ENCODE results near the gene MMP15.
"Not testable (repeated sequence)": the region's sequence is repeated elsewhere in the genome, so short reads cannot be mapped to it uniquely, and the experiment has no call there.

The MMP15 gene

DNA sequence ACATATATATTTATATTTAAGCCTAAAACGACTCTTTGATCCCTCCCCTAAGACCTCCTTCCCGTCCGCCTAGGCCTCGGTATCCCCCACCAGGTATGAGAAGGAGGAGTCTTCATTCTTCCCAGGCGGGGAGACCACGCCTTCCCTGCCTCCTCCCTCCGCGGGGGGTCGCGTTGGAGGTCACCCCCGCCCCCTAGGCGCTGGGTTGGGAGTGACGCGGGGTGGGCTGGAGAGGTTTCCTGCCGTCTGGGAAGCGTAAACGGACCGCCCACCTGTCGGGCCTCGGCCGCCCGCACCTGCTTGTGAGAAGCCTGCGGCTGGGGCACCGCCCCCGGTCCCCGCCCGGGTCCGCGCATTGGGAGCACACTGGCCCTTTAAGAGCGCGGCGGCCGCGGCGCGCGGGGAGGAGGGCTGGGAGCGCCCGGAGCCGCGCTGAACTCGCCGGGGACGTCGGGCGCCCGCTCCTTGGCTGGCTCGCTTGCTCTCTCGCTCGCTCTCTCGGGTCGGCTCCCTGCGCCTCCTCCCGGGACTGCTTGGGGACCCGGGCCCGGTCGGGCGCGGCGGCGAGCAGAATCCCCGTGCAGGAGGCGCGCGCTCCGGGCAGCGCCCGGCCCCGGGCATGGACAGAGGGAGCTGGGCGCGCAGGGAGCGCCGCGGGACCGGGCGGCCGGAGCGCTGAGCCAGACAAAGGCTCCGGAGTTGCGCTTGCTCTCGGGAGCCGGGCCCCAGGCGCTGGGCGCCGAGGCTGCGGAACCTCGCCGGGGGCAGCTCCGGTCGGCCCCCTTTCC, at the start of gene MMP15:
Gene MMP15, plus strand, starts transcription at position 404 of the 788 bp plus-strand sequence. CDS start 597 bp downstream, outside the sequence.
- peak; percentile 19 for DNase-seq (ENCODE audit: low spot score)
- FAIRE-seq: no peak

DNA sequence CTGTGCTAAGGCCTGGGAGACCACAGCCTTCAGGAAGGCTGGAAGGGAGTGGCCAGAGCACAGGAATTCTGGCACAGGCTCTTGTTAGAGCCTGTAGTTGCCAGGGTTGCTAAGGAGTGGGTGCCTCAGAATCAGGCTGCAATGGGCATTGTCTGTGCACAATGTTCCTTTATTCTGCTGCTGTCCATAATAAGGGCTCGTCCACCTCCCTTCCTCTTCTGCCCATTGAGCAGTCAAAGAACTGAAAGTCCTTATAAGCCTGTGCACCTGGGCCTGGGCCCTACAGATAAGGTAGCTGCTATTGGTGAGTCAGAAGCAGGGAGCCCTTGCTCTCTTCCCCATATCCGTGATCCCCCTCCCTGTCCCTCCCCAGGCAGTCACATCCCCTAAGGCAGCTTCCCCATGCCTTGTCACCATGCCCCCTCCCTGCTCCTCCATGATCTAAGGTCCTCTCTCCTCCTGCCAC, 49.2 kb upstream of the MMP15 start:
- DNase-seq (ENCODE audit: low spot score): no peak
- no peak for FAIRE-seq

DNA sequence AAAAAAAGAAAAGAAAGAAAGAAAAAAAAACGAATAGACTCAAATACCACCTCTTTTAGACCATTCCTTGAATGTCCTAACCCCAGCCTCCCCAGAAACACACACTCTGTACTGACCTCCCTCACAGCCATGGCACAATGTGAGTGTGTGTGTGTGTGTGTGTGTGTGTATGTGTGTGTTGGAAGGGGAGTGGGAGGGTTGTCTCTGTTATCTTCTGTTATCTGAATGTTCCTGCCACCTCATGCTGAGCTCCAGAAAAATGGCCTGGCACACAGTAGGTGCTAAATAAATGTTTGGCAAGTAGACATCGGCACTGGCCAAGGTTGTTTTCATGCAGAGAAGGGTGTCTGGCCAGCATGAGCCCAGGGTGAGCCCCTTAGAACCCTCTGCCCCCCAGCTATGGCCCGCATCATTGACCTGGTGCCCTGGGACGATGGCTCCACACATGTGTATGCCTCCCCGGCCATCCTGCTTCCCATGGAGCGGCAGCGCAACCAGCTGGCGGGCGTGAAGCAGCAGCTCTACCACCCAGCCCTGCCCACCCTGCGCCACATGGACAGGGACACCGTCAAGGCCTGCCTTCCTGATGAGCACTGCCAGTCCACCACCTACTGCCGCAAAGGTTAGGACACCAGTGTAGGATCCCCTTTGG, 48.0 kb upstream of the MMP15 start:
- DNase-seq (ENCODE audit: low spot score): no peak
- FAIRE-seq: no peak

DNA sequence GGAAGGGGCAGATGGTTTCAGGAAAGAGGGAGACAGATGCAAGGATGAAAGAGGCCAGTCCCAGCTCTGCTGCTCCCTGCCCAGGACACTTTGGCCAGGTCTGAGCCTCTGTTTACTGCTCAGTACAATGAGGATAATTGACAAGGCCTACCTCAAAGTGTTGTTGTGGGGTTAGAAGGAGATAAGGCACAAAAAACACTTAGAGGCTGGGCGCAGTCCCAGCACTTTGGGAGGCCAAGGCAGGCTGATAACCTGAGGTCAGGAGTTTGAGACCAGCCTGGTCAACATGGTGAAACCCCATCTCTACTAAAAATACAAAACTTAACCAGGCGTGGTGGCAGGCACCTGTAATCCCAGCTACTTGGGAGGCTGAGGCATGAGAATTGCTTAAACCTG, 47.5 kb upstream of the MMP15 start:
- FAIRE-seq; DNase-seq (ENCODE audit: low spot score): not testable (repeated sequence)

DNA sequence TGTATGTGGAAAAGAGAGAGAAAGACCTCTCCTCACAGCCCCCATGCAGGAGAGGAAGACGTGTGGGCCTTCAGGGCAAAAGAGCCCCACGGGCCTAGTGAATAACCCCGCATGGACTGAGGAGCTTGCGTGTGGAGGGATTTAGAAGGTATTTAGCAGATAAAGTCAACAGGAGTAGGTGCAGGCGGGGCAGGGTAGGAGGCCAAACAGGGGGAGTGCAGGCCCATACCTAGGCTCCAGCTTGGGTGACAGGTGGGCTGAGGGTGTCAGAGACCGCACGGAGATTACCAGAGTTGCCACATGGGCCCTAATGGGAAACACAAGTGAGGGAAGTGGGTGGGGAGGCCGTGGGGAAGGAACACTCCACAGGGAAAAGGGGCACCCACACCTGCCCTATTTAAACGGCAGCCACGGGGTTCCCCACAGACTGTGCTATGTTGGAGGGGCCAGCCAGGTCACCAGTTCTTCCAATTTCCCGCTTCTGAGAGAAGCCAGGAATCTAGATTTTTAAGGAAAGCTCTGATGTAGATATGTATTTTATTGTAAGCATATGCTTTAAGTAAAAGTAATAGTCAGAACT, 46.5 kb upstream of the MMP15 start:
- no peak for FAIRE-seq
- DNase-seq (ENCODE audit: low spot score): no peak

DNA sequence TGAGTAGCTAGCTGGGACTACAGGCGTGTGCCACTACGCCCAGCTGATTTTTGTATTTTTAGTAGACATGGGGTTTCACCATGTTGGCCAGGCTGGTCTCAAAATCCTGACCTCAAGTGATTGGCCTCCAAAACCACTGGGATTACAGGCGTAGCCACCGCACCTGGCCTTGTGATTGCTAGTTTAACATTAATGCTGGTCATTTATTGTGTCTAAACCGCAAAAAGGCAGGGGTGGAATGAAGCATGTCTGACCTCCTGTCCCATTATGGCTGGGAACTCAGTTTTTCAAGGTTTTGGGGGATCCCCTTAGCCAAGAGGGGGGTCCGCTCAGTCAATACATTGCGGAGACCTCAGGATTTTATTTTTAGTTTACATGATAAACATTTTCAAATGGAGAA, 43.9 kb upstream of the MMP15 start:
- DNase-seq (ENCODE audit: low spot score) (peak; percentile 47), FAIRE-seq (peak; percentile 79)

DNA sequence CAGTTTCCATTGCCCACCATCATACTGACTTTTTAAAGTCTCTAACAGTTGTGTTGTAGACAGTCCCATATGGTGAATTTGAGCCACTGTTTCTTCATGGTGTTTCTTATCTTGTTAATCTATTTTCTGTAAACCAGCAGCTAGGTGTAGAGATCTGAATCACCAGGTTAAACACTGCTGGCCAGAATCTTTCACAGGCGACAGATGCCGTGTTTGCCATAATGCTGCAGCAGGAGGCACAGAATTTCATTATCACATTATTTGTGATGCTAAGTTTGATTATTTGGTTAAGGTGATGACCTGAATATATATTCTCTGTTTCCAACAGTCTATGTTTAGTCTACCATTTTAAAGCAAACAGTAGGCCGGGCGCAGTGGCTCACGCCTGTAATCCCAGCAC, 43.2 kb upstream of the MMP15 start:
- DNase-seq (ENCODE audit: low spot score) (no peak), FAIRE-seq (no peak)

DNA sequence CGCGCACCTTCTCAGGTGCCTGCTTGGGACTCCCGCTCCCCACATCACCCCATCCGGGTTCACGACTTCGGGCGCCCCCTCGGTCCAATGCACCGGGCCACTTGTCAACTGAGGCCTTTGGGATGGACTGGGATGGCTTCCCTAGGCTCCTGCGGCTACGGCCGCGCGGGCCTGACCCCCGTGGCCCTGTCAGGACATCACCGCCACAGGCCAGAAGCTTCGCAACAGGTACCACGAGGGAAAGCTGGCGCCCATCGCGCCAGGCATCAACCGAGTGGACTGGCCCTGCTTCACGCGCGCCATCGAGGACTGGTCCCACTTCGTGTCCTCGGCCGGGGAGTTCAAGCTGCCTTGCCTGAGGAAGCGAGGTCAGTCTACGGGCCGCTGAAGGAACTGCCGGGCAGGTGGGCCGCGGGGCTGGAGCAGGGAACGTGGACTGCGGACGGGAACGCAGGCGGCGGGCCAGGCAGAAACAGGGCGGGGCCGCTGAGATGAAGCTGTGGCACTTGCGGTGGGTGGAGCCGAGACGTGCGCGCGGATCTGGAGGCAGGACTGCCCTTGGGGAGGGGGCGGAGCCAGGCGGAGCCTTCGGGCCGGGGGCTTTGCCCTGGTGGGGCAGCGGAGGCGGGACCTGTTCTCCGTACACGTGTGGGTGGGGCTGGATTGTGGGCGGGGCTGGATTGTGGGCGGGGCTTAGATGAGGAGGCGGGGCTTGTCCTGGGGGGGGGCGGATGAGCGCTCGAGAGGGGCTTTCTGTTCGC, 40.9 kb upstream of the MMP15 start:
- DNase-seq (ENCODE audit: low spot score): no peak
- FAIRE-seq: no peak

DNA sequence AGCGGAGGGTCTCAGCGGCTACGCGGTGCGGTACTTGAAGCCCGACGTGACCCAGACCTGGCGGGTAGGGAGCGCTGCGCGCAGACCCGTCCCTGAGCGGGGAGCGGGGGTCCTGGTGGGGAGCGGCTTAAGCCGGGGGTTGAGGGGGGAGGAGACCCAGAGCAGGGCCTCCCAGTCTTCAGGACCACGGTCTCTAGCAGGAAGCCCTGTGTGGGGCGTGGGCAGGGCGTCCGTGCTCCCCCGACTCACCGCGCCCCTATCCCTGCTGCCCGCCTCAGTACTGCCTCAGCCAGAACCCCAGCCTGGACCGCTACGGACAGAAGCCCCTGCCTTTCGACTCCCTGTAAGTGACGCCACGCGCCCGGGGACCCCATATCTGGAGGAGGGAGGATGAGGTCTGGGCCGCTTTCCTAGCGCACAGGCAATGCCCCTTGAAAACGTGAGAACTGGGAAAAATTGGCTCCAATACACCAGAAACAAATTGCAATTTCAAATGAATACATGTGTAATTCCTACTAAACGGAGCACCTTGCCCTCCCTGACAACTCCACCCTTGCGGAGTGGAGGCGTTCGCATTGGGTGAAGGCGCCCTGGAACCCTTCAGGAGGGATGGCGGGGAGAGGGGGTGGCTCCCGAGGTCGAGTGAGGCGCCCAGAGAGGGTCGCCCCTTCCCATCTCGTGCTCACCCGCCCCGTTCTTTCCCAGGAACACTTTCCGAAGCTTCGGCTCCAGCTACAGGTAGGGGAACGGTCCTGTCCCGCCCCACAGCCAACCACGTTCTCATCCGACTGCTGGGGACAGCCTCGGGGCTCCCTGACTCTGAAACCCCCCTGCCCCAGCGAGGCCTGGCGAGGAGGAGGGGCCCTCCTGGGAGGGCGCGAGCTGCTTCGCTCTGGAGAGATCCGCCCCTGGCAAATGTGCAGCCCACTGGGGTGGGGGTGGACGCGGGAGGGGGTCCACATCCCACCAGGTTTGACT, 40.1 kb upstream of the MMP15 start:
- FAIRE-seq: no peak
- no peak for DNase-seq (ENCODE audit: low spot score)

DNA sequence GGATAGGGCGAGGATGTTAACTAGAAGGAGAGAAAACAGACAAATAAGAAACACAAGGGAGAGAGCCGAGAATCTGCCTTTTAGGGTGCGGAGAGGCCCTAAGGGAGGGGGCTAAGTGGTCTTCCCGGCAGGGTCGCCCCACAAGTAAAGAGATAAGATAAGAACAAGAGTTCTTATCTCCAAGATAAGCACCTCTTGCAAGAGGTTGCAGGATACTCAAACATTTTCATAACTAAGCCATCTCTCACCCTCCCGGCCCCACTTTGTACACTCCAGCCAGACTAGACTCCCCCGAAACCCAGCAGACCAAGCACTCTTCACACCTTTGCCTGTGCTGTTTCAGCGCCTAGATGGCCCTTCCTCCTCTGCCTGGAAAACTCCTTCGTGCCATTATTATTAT, 39.4 kb upstream of the MMP15 start:
- FAIRE-seq (no peak), DNase-seq (ENCODE audit: low spot score) (no peak)

DNA sequence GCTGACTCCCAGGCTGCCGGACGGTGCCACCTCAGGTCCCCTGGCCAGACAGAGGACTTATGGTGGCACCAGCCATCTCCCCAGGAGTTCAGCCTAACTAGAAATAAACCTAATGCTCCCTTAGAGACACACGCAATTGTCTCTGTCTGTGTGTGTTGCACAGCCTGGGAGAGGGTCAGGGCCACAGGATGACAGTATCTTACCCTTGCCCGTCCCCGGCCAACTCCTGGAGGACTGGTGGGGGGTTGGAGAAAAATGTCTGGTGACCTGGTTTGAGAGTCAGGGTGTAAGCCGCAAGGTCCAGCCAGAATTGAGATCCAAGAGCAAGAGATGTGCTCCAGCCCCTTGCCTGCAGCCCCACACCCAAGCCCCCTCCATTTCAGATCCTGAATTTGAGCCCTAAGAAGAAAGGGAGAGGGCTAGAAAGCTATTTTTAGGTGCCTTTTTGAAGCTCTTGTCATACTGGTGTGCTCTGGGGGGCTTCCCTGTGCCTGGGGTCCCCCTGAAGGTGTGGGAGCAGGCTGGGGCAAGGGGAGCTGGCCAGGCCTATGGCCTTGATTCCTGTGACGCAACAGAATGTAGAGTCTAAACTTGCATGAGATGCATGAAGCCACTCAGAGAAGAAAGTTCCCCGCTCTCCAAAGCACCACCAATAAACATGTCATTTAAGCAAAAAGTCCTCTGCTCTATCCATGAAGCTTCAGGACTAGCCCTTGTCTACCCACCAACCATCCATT, 37.9 kb upstream of the MMP15 start:
- DNase-seq (ENCODE audit: low spot score): no peak
- no peak for FAIRE-seq

DNA sequence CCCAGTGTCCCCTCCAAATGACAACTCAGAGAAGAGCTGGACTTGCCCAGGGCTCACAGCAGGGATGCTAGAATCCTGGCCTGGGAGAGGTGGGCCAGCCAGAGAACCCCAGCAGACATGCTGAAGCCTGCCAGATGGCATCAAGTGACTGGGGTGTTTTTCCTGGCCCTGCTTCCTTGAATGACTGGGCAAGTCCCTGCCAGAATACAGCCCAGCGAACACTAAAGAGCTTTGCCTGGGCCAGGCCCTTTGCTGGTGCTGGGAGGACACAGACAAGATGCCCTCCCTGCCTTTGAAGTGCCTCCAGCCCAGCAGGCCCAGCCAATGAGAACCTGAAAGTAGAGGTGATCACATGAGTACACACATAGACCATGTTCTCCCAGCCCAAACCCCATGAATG, 36.6 kb upstream of the MMP15 start:
- no peak for DNase-seq (ENCODE audit: low spot score)

DNA sequence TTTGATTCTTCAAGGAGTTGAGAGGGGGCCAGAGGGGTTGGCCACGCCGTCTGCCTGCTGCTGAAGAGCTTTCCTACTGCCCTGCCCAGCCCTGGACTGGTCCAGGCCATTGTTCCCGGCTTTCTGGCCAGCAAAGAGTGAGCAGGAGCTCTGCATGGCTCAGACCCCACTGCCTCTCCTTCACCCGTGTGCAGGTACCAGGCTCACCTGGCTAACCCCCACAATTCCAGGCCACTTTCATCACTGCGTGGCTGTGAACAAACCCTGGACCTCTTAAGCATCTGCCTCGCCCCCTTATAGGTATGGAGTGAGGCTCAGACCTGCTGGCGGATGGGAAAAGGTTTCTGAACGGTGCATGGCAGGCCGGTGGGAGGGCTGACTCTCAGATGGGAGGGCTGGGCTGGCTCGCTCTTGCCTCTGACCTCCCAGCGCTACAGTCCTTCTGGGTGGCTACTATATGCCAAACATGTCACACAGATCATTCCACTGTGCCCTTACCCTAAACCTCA, 33.9 kb upstream of the MMP15 start:
- DNase-seq (ENCODE audit: low spot score) (no peak), FAIRE-seq (no peak)

More for the DNA sequence above, 36.6 kb upstream of the MMP15 start:
- FAIRE-seq: no peak

DNA sequence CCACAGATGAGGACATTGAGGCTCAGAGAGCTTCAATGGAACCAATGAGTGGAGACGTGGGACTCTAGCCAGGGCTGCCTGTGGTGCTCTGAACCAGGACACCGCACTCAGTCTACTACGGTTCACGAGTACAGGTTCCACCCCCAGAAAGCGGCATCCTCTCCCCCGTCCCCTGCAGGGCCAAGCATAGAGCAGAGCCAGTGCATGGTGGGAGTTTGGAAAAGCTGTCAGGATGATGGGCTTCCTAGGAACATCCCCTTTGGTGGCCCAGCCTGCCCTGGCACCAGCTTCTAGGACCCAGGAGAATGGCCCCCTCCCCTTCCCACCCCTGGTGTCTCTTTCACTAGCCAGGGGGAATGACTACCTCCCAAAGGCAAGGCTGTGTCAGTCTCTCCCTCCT, 33.5 kb upstream of the MMP15 start:
- DNase-seq (ENCODE audit: low spot score): no peak
- FAIRE-seq: no peak

DNA sequence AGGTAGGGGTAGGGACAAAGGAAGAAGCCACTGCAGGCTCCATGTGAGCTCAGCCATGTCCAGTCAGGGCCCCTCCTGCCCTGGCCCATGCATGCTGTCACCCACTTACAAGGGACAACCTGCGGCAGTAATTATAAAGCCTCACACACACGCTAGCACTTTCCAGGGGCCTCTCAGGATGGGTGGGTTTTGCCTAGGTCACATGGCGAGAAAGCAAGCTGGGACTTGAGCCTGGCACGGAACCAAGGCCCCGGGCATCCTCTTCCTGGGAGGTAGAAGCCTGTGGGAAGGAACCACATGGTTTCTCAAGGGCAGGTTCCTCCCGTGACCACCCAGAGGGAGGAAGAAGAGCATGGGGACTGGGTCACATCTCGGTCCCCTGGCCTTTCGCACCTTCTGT, 32.1 kb upstream of the MMP15 start:
- DNase-seq (ENCODE audit: low spot score) (no peak), FAIRE-seq (no peak)

DNA sequence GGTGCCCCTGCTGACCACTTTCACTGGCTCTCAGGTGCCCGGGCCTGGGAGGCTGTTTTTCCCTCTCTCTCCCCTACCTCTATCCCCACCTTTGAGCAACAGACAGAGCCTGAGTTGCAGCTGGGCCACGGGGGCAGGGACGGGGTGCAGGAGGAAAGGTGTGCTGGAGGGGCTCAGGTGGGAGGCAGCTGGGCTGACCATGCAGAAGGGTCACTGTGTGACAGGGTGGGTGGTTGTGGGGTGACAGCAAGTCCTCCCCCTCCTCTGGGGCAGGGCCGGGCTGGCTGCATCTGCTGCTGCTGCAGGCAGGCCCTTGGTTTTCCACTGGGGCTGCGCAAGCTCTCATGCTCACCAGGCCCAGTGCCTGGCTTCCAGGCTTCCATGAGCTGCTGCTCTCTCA, 31.7 kb upstream of the MMP15 start:
- FAIRE-seq: no peak
- DNase-seq (ENCODE audit: low spot score): no peak

DNA sequence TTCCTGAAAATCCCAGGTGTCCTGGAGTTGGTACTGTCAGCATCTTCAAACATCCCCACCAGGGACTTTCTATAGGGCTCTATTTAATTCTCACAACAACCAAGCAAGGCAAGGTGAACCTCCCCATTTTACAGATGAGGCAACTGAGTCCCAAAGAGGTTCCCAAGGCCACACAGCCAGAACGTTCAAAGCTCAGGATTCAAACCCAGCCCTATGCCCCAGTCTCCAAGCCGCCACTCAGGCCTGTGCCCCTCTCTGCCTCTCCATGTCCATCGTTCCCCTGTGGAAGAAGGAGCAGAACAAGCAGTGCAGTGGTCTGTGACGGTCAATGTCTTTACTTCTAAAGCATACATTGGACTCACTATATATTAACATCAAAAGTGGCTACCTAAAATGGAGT, 31.2 kb upstream of the MMP15 start:
- no peak for FAIRE-seq
- no peak for DNase-seq (ENCODE audit: low spot score)

DNA sequence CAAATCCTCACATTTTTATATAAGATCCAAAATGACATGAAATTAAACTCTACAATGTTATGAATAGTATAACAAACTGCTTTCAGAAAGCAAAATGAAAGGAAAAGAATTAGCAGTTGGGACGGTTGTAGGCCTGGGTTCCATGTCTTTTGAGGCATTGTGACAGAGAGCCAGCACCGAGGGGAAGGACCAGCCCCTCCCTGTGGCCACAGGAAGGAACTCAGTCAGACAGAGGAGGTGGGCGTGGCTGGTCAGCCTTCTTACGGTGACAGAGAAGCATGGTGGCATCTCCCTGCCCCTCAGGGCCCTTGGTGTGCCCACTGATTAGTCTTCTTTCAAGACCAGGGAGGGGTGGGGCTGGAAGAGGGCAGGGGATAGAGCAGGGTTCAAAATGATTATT, 30.8 kb upstream of the MMP15 start:
- peak; percentile 16 for DNase-seq (ENCODE audit: low spot score)
- FAIRE-seq: no peak

DNA sequence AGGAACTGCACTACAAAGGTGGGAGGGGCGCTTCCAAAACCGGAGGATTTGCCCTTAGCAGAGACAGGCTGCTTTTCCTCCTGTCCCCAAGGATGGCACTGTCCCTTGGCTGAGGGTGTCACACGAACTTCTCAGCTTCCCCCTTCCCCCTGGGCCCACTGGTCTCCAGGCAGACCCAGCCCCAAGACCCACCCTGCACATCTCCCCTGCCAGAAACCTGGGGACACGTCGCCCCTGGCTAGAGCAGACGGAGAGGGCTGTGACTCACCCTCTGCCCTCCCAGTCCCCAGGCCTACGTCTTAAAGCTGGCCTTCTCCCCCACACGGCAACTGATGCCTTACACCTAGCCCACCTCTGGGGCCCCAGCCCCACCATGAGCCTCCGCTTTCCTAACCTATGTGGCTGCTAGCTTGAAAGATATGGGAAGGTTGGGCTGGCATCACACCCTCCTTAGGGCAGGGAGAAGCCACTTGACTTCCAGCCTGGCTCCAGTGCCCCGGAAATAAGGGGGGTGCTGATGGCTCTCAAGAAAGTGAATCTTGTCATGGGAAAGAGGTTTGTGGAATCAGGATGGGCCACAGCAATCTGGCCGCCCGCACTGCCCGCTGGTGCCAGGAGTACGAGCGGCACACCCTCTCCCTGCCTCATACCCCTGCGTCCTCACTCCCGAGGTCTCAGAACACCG, 29.7 kb upstream of the MMP15 start:
- DNase-seq (ENCODE audit: low spot score) (no peak), FAIRE-seq (no peak)

Data from RCC 7860 (cell line).